ENCODE measurements around the gene LYST. TPM values are rescaled to one million over a fixed set of nuclear protein-coding genes. Genes with fewer than 3 reads are reported as not detected.
"Not testable (repeated sequence)": the region's sequence is repeated elsewhere in the genome, so short reads cannot be mapped to it uniquely, and the experiment has no call there.

Gene LYST
- total RNA-seq, 4 donors from 2014 or later = 46.8 to 68.4 (median 47.8) TPM

- H3K4me3 ChIP-seq (replicated peaks in 1 of 3) = no peak overlapping the region
- no peaks in the 10 kb centered on the region for H3K9me3 ChIP-seq
- intact Hi-C loops (cut with DNase I) = no loop called here
- no peak for TF ChIP-seq CTCF (IDR thresholded peaks at IDR 0.05)
- no peak for TF ChIP-seq POLR2A (IDR thresholded peaks at IDR 0.05)
- no peak for DNase-seq
- H3K4me1 ChIP-seq = no peaks in the 10 kb centered on the region
- 96 to 98% methylated on average over 6 of the region's 6 CpGs for WGBS, 2 donors
- no peak overlapping the region for H3K27ac ChIP-seq
- peaks cover 8 to 16% of the 10 kb centered on the region in 2 donors for H3K36me3 ChIP-seq
- H3K27me3 ChIP-seq = no peaks in the 10 kb centered on the region
Observed at GRCh38 chr1:235759336-235759735, 107.4 kb downstream of the LYST start.

DNA sequence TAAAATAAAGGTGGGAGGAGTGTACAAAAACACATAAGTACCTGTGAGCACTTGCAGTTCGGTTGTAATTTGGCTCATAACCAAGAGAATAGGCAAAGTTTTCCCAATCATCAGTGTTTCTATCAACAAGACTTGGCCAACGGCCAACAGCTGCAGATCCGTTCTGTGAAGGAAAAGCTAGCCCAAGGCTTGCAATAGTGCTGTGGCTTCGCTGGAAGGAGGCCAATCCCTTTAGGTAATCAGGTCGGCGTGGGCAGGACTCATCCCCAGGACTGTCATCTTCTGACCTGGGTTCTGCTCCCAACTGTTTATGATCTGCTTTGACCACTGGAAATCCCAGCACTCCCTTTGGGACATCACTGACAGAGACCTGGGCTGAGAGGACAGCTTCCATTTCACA is 107.8 kb downstream of the LYST start:
- no peaks in the 10 kb centered on the region for H3K4me1 ChIP-seq
- intact Hi-C loops (cut with DNase I) = no loop called here
- H3K27ac ChIP-seq = no peak overlapping the region
- H3K4me3 ChIP-seq (replicated peaks in 1 of 3) = no peak overlapping the region
- peaks cover 8 to 18% of the 10 kb centered on the region in 2 donors for H3K36me3 ChIP-seq
- H3K9me3 ChIP-seq = no peaks in the 10 kb centered on the region
- H3K27me3 ChIP-seq = no peaks in the 10 kb centered on the region
- peak; percentile 38 to 47 for DNase-seq
- 47 to 56% methylated on average over 6 of the region's 6 CpGs for WGBS, 2 donors
- TF ChIP-seq CTCF (IDR thresholded peaks at IDR 0.05) = no peak
- TF ChIP-seq POLR2A (IDR thresholded peaks at IDR 0.05) = no peak

GRCh38 chr1:235757587-235758096 is 109.1 kb downstream of the LYST start:
- peaks cover 12 to 18% of the 10 kb centered on the region in 2 donors for H3K36me3 ChIP-seq
- TF ChIP-seq POLR2A (IDR thresholded peaks at IDR 0.05) (no peak), CTCF (IDR thresholded peaks at IDR 0.05) (no peak)
- no peaks in the 10 kb centered on the region for H3K27me3 ChIP-seq
- intact Hi-C loops (cut with DNase I) = no loop called here
- DNase-seq = no peak
- H3K27ac ChIP-seq = no peak overlapping the region
- no peaks in the 10 kb centered on the region for H3K9me3 ChIP-seq
- H3K4me1 ChIP-seq = no peaks in the 10 kb centered on the region
- no peak overlapping the region for H3K4me3 ChIP-seq (replicated peaks in 1 of 3)

- H3K27ac ChIP-seq; H3K9me3 ChIP-seq; H3K4me1 ChIP-seq; intact Hi-C loops (cut with DNase I); H3K27me3 ChIP-seq; H3K4me3 ChIP-seq (replicated peaks in 1 of 3); DNase-seq: not testable (repeated sequence)
- WGBS, 2 donors = 97 to 99% methylated on average over 3 of the region's 3 CpGs
- peaks cover 7 to 20% of the 10 kb centered on the region in 2 donors for H3K36me3 ChIP-seq
Observed at GRCh38 chr1:235754186-235754585, 112.5 kb downstream of the LYST start.

- Histone ChIP-seq H3K36me3 (peaks cover 7 to 16% of the 10 kb centered on the region in 2 donors), H3K4me1 (no peaks in the 10 kb centered on the region), H3K27ac (no peak overlapping the region), H3K4me3 (replicated peaks in 1 of 3) (no peak overlapping the region), H3K9me3 (no peaks in the 10 kb centered on the region), H3K27me3 (no peaks in the 10 kb centered on the region)
- no peak for TF ChIP-seq CTCF (IDR thresholded peaks at IDR 0.05)
- no peak for TF ChIP-seq POLR2A (IDR thresholded peaks at IDR 0.05)
- DNase-seq = no peak
- WGBS, 2 donors = 95 to 96% methylated on average over 1 of the region's 1 CpG
- intact Hi-C loops (cut with DNase I) = no loop called here
Observed at GRCh38 chr1:235749755-235750300, 116.9 kb downstream of the LYST start.
